ENCODE data around the gene TRAF5.
"Not testable (repeated sequence)": the region's sequence is repeated elsewhere in the genome, so short reads cannot be mapped to it uniquely, and the experiment has no call there.

The TRAF5 gene

GRCh38 chr1:211382182-211382713 lies 55.6 kb downstream of the TRAF5 start:
- no peak for DNase-seq

- peak; percentile 55 to 73 for DNase-seq
These were observed 56.3 kb downstream of the TRAF5 start for GRCh38 chr1:211382714-211383480.

- no peak for DNase-seq
These were observed 57.9 kb downstream of the TRAF5 start for GRCh38 chr1:211384524-211384923.

- no peak for DNase-seq
These were observed 60.3 kb downstream of the TRAF5 start for GRCh38 chr1:211386921-211387320.

GRCh38 chr1:211390829-211391228 lies 64.2 kb downstream of the TRAF5 start:
- not testable (repeated sequence) for DNase-seq

- no peak for DNase-seq
These were observed 66.6 kb downstream of the TRAF5 start for GRCh38 chr1:211393203-211393602.

GRCh38 chr1:211398266-211398930 lies 71.8 kb downstream of the TRAF5 start:
- DNase-seq: not testable (repeated sequence)

GRCh38 chr1:211399851-211400393 lies 73.3 kb downstream of the TRAF5 start:
- not testable (repeated sequence) for DNase-seq

GRCh38 chr1:211401751-211402150 lies 75.1 kb downstream of the TRAF5 start:
- DNase-seq: not testable (repeated sequence)

- DNase-seq: not testable (repeated sequence)
These were observed 79.5 kb downstream of the TRAF5 start for GRCh38 chr1:211406086-211406485.

GRCh38 chr1:211407749-211408148 lies 81.1 kb downstream of the TRAF5 start:
- DNase-seq: not testable (repeated sequence)

GRCh38 chr1:211411639-211412038 lies 85.0 kb downstream of the TRAF5 start:
- DNase-seq: no peak

GRCh38 chr1:211415700-211416099 lies 89.1 kb downstream of the TRAF5 start:
- DNase-seq: no peak

- not testable (repeated sequence) for DNase-seq
These were observed 89.6 kb downstream of the TRAF5 start for GRCh38 chr1:211416246-211416627.

GRCh38 chr1:211416628-211417323 lies 90.1 kb downstream of the TRAF5 start:
- DNase-seq: not testable (repeated sequence)

- DNase-seq: no peak
These were observed 93.8 kb downstream of the TRAF5 start for GRCh38 chr1:211420389-211420788.

- no peak for DNase-seq
These were observed 94.3 kb downstream of the TRAF5 start for GRCh38 chr1:211420845-211421454.

- DNase-seq: no peak
These were observed 97.4 kb downstream of the TRAF5 start for GRCh38 chr1:211424018-211424417.
